Right forelimb (tissue), 1 donor: ENCODE results near the gene SYNDIG1L.

Experiments
- DNase-seq: peaks from one replicate; pipeline ENCODE4 v3.0.0-alpha.2; 2018

Gene SYNDIG1L

DNA sequence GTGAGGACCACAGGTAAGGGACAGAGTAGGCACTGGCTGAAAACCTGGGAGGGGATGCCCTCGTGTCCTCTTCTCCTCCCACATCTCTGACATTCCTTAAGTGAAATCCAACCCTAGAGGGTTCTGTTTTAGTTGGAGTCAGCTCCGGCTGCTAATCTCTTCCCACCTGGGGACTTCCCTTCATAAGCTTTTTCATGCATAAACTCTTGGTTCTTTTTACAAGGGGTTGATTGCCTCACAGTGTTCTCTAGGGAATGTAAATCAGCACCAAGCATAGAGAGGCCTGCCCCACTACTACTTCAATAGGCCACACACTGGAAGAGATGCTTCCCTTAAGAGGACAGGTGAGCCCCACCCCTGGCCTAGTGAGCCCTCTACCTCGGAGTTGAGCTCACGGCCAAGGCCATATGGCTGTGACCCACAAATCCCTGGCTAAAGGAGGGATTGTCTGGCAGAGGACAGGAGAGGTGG lies 3.2 kb upstream of the SYNDIG1L start:
- no peak for DNase-seq

DNA sequence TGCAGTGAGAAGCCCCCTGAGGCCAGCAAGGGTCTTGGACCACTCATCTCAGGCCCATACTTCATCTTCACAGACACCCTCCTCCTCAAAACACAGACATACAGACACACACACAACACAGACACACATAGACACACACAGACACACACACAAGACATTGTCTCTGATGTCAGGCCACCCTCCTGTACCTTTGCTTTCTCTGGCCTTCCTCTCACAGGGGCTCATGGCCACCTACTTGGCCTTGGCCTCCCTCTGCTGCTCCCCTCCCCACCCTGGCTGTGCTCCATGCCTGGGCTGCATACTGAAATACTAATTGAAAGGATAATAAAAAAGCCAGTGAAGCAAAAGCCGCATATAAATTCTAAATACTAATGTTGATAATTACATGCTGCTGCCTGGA lies 1.6 kb upstream of the SYNDIG1L start:
- DNase-seq, result no peak

DNA sequence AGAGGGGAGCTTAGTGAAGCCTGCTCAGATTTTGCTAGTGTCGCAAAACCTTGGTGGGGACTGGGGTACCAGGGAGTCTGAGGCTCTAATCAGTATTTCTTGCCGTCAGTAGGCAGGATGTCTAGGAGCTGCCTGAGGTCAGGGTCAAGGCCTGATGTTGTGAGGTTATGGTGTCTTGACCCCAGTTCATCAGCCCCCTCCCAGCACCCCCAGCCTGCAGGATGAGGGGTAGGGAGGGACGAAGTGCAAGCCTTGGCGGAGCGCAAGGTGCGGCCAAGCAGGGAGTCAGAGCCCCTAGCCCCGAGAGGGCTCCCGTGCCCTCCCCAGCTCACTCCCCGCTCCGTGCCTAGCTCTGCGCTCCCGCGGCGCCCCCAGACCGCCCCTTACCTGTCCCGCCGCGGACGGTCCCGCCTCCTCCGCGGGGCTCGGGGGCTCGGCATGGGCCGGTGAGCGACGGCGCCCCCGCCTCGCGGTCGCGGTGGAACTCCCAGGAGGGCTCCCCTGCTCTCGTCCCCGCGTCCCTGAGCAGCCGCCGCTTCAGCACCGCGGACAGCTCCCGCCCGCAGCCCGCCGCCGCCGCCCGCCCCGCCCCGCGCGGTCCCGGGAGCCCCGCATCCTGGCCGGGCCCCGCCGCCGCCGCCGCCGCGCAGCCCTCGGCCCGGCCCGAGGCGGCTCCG lies 347 bp downstream of the SYNDIG1L start:
- peak; percentile 68 for DNase-seq

DNA sequence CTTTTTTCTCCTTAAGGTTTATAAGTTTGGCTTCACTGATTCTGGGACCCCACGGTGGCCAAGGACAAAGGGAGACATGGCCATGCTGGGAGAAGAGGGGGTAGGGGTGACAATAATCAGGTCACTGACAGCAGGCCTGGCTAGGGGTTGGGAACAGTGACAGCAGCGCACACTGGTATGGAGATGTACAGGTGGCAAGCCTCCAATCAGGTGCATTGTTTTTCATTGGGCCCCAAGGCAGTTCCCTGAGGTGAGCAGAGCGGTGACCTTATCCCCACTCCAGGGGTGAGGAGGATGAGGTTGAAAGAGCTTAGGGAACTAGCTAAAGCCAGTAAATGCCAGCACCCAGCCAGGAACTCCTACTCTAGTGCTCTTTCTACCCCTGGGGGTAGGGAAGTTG lies 1.4 kb downstream of the SYNDIG1L start:
- DNase-seq, result no peak

DNA sequence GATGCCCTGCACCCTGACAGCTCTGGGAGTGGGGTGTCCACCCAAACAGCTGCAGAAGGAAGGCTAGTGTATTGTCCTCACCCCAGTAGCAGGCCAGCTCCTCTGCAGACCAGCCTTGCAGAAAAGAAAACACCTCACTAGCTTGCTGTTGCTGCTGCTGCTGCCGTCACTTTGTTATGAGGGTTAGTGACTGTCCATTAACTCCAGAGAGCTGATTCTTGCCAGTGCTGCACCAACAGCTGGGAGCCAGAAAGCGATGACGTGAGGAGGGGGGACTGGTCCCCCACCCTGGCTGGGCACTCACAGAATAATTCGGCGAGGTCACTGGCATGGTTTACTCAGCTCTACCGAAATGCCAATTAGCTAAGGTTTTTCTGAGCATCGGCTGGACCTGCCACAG lies 2.8 kb downstream of the SYNDIG1L start:
- no peak for DNase-seq

DNA sequence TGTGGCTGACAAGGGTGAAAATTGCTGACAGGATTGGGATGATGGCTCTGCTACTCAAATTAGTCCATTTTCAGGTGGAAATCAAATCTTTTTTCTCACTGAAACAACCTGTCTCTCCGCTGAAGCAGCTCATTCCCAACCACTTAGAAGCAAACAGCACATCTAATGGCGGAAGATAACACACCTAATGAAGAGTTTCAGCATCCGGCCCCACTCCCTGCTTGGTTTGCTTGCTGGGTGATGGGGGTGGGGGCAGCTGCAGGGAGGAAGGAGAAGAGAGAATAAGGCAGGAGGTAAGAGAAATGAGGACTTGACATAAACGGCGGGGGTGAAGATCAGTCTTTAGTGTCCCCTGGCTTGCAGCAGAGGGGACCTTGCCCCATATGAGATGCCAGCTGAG lies 4.0 kb downstream of the SYNDIG1L start:
- no peak for DNase-seq

DNA sequence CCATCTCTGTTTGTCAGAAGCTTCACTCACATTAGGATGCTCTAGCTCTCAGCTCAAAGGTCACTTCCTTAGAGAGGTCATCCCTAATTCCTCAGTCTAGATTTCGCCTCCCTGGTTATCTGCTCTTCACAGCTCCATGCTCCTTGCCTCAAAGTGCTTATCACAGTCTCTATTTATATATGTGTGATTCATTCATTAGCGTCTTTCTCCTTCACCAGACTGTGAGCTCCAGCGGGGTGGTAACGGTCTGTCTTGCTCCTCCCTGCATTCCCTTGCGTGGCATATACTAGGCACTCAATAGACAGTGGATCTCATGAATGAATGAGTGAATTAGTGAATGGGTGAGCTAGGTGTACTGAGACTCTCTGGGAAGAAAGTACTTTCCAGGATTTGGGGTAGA lies 6.9 kb downstream of the SYNDIG1L start:
- no peak for DNase-seq

DNA sequence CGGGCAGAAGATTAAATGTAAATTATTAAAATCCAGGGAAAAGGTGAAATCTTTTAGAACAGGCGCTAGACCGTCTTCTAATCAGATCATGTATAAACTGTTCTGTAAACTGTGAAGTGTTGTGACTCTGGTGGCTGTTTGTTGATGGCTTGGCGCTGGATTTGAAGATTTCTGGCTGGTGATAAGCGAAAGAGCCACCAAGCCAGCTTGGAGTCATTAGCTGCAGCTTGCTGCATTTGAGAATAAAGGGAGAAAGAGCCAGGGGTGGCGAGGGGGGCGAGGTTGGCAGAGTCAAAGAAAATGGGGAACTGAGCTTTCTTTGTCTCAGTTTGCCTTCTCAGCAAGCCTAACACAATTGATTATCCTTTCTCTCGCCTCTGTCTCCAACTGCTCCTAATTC lies 8.0 kb downstream of the SYNDIG1L start:
- DNase-seq, result no peak

DNA sequence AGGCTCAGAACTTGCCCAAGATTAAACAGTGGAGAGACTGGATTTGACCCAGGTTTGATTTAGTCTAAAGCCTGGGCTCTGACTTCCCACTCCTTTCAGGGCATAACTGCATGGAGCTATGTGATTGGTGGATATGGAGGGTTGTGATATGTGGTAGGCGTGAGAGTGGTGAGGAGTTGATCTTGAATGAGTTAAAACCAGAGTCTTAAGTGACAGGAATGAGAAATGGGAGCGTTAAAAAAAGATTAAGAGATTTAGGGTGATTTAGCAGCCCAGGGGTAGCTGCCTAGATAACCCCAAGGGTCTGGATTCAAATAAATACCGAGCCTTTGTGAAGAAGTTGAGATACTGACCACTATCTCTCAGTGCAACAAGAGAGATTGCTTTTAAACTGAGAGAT lies 8.4 kb downstream of the SYNDIG1L start:
- no peak for DNase-seq

DNA sequence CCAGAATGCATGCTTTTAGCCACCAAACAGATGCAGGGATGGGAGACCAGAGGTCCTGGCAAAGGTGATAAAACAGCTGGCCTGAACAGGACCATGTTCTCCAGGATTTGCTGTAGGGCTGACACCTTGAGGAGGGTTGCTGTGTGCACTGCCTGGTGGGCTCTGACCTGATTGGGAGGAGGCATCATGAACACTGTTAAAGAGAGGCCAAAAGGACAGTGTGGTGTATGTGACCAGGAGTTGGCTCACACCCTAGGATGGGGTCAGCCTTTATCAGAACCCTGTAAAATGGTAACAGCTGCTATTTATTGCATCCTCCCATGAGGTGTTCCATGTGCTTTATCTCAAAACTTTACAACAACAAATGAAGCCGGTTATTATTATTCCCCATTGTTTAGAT lies 8.8 kb downstream of the SYNDIG1L start:
- no peak for DNase-seq

DNA sequence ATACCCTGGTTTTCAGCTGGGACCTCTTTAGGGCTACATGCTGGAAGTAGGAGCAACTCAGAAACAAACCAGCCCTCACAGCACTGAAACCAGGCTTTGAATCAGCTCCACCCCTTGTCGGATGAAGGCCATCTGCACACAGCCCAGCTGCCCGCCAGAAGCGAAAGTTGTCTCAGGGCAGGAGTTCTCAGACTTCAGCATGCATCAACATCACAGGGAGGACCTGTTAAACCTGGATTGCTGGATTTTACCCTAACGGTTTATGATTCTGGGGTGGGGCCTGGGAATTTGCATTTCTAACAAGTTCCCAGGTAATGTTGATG lies 10.9 kb downstream of the SYNDIG1L start:
- no peak for DNase-seq

DNA sequence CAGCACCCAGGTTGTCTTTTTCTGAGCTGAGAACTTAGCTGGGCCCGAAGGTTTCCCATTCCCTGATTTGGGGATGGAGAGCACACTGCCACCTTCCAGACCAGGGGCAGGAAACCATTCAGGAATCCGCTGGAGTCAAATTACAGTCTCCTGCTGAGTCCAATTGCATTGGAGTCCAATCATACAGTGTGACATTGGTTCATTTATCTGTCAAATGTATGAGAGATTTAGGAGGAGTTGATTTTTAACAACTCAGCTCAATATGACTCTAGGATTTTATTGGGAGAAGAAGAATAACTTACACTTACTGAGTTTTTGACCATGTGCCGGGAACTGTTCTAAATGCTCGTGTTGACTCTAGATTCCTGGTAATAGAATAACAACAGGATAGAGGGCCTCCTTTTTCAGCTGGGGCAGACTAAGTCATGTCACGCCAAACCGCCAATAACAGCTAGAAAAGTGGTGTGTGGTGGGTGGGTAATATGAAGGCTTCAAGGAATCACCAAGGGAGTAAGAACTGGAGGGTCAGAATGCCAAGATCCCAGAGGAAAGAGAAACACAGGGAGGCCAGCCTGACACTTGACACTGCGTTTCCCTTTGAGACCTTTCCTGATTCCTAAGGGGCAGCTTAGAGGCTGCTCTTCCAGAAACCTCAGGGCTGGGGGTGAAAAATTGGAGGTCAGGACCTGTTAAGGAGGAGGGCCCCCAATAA lies 11.5 kb downstream of the SYNDIG1L start:
- DNase-seq, result no peak

DNA sequence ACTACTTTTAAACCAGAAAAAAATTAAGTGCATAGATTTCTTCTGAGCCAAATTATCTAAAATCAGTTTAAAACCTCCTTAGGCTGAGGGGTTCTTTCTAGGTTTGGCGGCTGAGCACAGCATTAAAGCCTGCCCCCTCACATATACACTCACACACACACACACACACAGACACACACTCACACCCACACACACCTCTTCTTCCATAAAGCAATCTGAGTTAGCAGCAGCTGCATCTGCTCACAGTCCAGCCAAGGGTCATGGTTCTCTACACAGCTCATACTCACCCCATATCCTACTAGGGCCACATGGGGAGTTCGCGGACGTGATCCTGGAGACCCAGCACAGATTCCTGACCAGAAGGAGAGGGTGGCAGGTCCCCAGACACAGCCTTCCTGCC lies 12.4 kb downstream of the SYNDIG1L start:
- DNase-seq, result no peak

DNA sequence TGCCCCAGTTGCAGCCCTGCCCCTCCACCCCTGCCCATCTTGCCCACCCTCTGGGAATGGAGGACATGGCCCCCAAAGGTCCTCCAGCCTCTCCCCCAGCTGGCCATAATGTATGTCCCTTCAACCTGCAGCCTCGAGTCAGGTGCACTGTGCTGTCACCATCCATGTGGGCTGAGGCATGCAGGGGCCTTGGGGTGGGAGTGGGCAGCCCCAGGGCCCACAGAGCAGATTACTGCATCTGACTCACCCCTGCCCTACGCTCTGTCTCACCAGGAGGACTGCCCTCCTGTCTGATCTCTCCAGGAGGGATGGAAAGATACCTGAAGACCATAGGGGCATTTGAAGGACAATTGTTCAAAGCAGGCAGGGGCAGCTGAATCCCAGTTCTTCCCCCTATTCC lies 13.3 kb downstream of the SYNDIG1L start:
- DNase-seq, result no peak

DNA sequence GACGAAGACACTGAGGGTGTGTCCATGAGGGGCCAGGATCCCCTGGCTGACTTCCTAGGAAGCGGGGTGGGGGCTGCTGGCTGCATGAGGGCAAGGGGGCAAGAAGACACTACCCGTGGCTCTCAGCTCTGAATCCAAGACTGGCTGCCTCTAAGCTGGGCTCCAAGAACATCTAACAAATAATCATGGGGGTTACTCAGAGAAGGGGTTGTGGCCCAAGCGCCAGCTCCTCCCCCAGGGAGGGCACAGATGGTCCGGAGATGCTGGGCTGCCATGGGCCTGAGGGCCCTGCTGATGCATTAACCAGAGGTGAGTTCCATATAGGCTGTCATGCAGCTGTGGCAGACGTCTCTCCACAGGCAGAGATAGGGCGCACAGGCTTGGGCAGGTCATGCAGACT lies 14.3 kb downstream of the SYNDIG1L start:
- DNase-seq, result no peak

DNA sequence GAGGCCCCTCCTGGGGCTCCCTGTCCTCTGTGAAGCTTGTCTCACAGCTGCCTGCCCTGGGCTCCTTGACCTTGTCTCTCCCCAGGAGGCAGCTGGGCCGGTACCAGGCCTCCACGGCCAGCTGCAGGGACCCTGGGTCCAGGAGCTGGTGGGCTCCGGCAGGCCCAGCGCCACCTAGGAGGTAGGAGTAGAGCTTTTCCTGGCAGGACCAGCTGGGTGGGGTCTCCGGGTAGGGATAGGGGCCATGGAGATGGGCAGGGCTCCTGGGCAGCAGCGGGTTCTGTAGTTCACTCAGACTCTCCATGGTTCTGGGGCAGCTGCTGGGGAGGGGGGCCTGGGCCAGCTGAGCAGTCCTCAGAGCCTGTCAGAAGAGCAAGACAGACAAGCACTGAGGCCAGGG lies 16.6 kb downstream of the SYNDIG1L start:
- no peak for DNase-seq

DNA sequence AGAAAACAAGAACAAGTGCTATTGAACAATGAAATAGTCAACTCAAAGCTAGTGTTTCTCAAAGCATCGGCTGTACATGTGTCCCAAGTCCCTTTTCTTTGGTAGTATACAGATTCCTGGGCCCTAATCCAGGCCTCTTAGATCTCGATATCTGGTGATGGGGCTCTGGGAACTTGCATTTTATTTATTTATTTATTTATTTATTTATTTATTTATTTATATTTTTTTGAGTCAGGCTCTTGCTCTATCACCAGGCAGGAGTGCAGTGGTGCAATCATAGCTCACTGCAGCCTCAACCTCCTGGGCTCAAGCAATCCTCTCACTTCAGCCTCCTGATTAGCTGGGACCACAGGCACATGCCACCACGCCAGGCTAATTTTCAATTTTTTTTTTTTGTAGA lies 17.1 kb downstream of the SYNDIG1L start:
- DNase-seq, result no peak

DNA sequence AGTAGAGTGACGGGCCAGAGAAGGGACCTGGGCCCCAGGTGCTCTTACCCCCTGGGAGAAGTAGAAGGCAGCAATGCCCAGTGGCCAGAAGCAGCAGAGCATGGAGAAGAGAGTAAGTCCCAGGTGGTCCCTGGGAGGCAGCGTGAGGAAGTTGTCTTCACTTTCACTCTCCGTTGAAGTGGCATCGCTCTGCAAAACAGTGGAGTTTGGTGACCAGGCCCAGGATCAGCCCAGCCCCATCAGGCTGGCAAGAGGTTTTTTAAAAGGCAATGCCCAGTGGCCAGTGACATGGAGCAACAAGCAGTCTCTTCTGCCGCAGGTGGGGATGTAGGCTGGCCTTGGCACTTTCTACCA lies 18.2 kb downstream of the SYNDIG1L start:
- DNase-seq, result no peak

DNA sequence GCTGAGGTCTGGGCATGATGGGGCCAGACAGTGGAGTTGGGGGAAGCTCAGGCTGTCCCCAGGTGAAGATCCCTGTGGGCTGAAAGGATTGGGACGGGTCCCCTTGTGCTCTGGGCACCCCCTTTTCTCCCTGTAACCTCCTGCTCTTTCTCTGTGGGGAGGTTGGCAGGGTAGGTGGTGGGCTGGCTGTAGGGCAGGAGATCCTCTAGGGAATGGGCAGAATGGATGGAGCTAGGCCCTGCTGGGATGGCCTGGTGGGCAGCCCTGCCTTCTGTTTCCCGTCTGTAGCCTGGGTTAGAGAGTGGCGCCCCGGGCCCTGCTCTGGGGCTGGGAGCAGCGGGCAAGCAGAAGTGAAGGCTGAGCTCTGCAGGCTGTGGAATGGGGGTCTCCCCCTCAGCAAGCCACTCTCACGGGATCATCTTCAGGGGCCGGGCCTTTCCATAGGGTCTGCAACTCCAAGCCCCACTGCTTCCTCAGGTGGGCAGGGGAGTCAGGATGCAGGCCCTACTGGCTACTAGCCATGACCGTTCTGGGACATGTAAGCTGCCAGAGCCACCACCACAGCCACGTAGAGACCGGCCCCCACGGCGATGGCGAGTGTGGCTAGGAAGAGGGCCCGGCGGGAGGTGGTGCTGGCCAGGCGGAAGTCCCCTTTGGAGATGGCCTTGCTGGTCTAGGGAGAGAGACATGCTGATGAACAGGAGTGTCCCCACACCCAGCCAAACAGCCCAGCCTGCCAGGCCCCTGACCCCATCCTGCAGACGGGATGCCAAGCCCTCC lies 18.8 kb downstream of the SYNDIG1L start:
- no peak for DNase-seq

DNA sequence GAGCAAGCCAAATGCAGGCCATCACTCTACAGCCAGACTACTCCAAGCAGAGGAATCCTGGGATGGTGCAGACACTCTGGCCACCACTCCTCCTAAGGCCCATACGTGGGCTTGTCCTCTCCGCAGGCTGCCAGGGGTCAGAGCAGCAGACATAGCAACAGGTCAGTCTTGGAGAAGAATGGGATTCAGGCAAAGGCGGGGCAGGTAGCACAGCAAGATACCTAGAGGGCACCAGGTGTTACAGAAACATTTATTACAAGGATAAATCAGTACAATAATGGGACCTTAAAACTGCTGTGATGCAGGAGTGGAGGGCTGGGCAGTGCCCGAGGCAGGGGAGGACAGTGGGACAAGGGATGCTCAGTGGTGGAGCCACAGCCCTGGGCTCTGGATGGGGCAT lies 20.3 kb downstream of the SYNDIG1L start:
- DNase-seq, result no peak

DNA sequence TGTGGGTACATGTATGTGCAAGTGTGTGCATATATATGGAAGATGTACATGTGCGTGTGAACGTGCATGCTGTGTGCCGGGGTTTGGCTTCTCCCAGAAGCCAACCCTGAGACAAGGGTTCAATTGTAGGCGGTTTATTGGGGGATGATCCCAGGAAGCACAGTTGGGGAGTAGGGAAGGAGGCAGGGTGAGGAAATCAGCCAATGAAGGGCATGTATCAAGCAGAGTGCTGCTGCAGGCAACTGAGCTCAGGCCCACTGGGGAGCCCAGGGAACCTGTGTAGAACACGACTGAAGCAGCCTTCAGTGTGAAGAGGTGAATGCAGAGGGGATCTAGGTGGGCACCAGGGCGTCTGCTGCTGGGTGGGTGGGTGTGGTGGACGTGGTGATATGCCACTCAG lies 21.6 kb downstream of the SYNDIG1L start:
- no peak for DNase-seq

DNA sequence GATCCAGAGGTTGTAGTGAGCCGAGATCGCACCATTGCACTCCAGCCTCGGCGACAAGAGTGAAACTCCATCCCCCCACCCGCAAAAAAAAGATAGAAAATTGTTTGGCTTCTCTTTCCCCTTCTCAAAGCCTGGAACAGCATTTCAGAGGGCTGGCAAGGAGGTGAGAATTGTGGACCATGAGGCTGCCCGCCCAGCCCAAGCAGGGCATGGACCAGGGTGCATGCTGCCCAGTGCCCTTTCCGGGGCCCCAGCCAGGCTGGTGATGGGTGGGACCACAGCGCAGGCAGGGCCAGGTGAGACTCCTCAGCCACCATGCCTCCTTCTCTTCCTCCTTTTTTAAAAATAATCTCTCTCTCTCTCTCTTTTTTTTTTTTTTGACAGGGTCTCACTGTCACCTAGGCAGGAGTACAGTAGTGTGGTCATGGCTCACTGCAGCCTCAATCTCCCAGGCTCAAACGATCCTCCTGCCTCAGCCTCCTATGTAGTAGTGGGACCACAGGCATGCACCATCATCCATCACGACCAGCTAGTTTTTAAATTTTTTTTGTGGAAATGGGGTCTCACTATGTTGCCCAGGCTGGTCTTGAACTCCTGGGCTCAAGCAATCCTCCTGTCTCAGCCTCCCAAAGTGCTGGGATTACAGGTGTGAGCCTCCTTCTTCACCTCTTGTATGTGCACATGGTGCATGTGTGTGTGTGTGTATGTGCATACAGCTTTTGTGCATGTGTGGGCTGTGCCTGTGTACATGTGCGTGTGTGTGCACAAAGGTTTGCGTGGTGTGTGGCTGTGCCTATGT lies 22.2 kb downstream of the SYNDIG1L start:
- DNase-seq, result no peak
